Type B pancreatic cell (in vitro differentiated cells): ENCODE measurements around the gene ARL3. TPM values are rescaled to one million over a fixed set of nuclear protein-coding genes. Genes with fewer than 3 reads are reported as not detected.

Experiments
- DNase-seq: peaks from one replicate; pipeline ENCODE4 v3.0.0; 2021; ENCODE audit warnings: mixed read lengths; ENCODE audit not compliant: unreplicated experiment; ENCODE audit errors: extremely low spot score
- H3K27ac Mint-ChIP-seq: 2 replicates; pipeline ENCODE4 v1.8.0; 2021; ENCODE audit warnings: mild to moderate bottlenecking, mixed read lengths
- H3K27me3 Mint-ChIP-seq: 2 replicates; pipeline ENCODE4 v1.8.0; 2021; ENCODE audit warnings: mixed read lengths
- H3K36me3 Mint-ChIP-seq: 2 replicates; pipeline ENCODE4 v1.8.0; 2021; ENCODE audit warnings: mixed read lengths
- H3K4me1 Mint-ChIP-seq: one replicate; pipeline ENCODE4 v1.8.0; 2021; ENCODE audit warnings: mixed read lengths; ENCODE audit not compliant: unreplicated experiment
- H3K4me3 Mint-ChIP-seq: 2 replicates; pipeline ENCODE4 v1.8.0; 2021; ENCODE audit warnings: mild to moderate bottlenecking, mixed read lengths
- H3K9me3 Mint-ChIP-seq: 2 replicates; pipeline ENCODE4 v1.8.0; 2021; ENCODE audit warnings: mixed read lengths
- CTCF ChIP-seq: fragments of 200-600 bp; sonication (generic); conservative IDR thresholded peaks from 2 replicates; pipeline ENCODE4 v1.5.0; 2021; ENCODE audit warnings: antibody characterized with exemption, mild to moderate bottlenecking
- total RNA-seq: library from RNA; stranded (reverse); gene quantifications from 2 replicates; pipeline ENCODE4 v1.2.1, GENCODE V29; 2021; ENCODE audit warnings: low replicate concordance

The ARL3 gene
- total RNA-seq, 1 donor from 2014 or later: 15.8 TPM

GRCh38 chr10:102665904-102666509, 48.2 kb downstream of the ARL3 start:
- Mint-ChIP-seq H3K9me3 (no peaks in the 10 kb centered on the region), H3K4me3 (no peak overlapping the region), H3K27ac (no peak overlapping the region), H3K36me3 (no peaks in the 10 kb centered on the region), H3K4me1 (peaks cover 18% of the 10 kb centered on the region), H3K27me3 (no peaks in the 10 kb centered on the region)
- TF ChIP-seq CTCF: no peak
- DNase-seq: no peak

GRCh38 chr10:102661658-102662028, 52.6 kb downstream of the ARL3 start:
- Mint-ChIP-seq H3K27ac (no peak overlapping the region), H3K4me3 (no peak overlapping the region), H3K9me3 (no peaks in the 10 kb centered on the region), H3K36me3 (peaks cover 6% of the 10 kb centered on the region), H3K27me3 (no peaks in the 10 kb centered on the region), H3K4me1 (no peaks in the 10 kb centered on the region)
- no peak for DNase-seq
- TF ChIP-seq CTCF: no peak

- DNase-seq: no peak
- H3K4me3 Mint-ChIP-seq: no peak overlapping the region
- H3K27me3 Mint-ChIP-seq: no peaks in the 10 kb centered on the region
- H3K27ac Mint-ChIP-seq: no peak overlapping the region
- H3K4me1 Mint-ChIP-seq: no peaks in the 10 kb centered on the region
- H3K9me3 Mint-ChIP-seq: no peaks in the 10 kb centered on the region
- no peak for TF ChIP-seq CTCF
- peaks cover 6% of the 10 kb centered on the region for H3K36me3 Mint-ChIP-seq
Observed at GRCh38 chr10:102660888-102661657, 53.1 kb downstream of the ARL3 start.

- Mint-ChIP-seq H3K27me3 (no peaks in the 10 kb centered on the region), H3K9me3 (no peaks in the 10 kb centered on the region), H3K4me1 (no peaks in the 10 kb centered on the region), H3K4me3 (no peak overlapping the region), H3K36me3 (peaks cover 11% of the 10 kb centered on the region), H3K27ac (no peak overlapping the region)
- no peak for TF ChIP-seq CTCF
- DNase-seq: no peak
Observed at GRCh38 chr10:102658802-102659201, 55.4 kb downstream of the ARL3 start.

- no peak for TF ChIP-seq CTCF
- H3K4me3 Mint-ChIP-seq: no peak overlapping the region
Observed at GRCh38 chr10:102657984-102658724, 56.0 kb downstream of the ARL3 start.

More at GRCh38 chr10:102657984-102658724, 56.0 kb downstream of the ARL3 start:
- H3K27ac Mint-ChIP-seq: no peak overlapping the region
- H3K36me3 Mint-ChIP-seq: peaks cover 17% of the 10 kb centered on the region
- H3K9me3 Mint-ChIP-seq: no peaks in the 10 kb centered on the region
- DNase-seq: no peak
- H3K4me1 Mint-ChIP-seq: peaks cover 3% of the 10 kb centered on the region
- H3K27me3 Mint-ChIP-seq: no peaks in the 10 kb centered on the region
